ENCODE data around the gene KCNQ1. TPM values are rescaled to one million over a fixed set of nuclear protein-coding genes. Genes with fewer than 3 reads are reported as not detected.

KCNQ1 gene
- total and polyA plus RNA-seq, 2 experiments from 2014 or later: 0.45 to 0.87 TPM

GRCh38 chr11:2732940-2733628 lies 288.3 kb downstream of the KCNQ1 start:
- H4K20me1 ChIP-seq (replicated peaks; ENCODE audit: insufficient read depth): no peaks in the 10 kb centered on the region
- DNase-seq (ENCODE audit: low spot score) (no peak), ATAC-seq (no peak)
- H3K9me2 ChIP-seq (ENCODE audit: insufficient read depth): no peaks in the 10 kb centered on the region
- no peaks in the 10 kb centered on the region for H3F3A ChIP-seq (replicated peaks; ENCODE audit: low read depth)
- Mint-ChIP-seq H3K27ac (no peak overlapping the region), H3K9me3 (no peaks in the 10 kb centered on the region), H3K4me1 (no peaks in the 10 kb centered on the region; the same call in 2 of the 3 replicates), H3K27me3 (ENCODE audit: insufficient read depth, low read depth, poor library complexity) (peaks cover 36% of the 10 kb centered on the region), H3K4me3 (no peak overlapping the region), H3K36me3 (ENCODE audit: low read depth) (no peaks in the 10 kb centered on the region)
- TF ChIP-seq EZH2phosphoT487 (IDR thresholded peaks at IDR 0.05; ENCODE audit: unreplicated experiment): no peak
- TF ChIP-seq CREB1 (CRISPR knock-in tag; IDR thresholded peaks at IDR 0.05; ENCODE audit: low read depth): no peak
- TF ChIP-seq ZNF462 (CRISPR knock-in tag; IDR thresholded peaks at IDR 0.05): no peak
- TF ChIP-seq CTCF (conservative IDR thresholded peaks at IDR 0.05; ENCODE audit: low read depth in 2 of 2): no peak
- TF ChIP-seq ZNF114 (CRISPR knock-in tag; IDR thresholded peaks at IDR 0.05): no peak
- TF ChIP-seq EZH2 (IDR thresholded peaks at IDR 0.05; ENCODE audit: low read depth, unreplicated experiment): no peak
- TF ChIP-seq ETS1 (IDR thresholded peaks at IDR 0.05): no peak
- TF ChIP-seq POLR2AphosphoS5 (IDR thresholded peaks at IDR 0.05; ENCODE audit: low read depth): no peak
- TF ChIP-seq NANOG (IDR thresholded peaks at IDR 0.05; ENCODE audit: borderline replicate concordance): no peak
- TF ChIP-seq JUNB (IDR thresholded peaks at IDR 0.05; ENCODE audit: unreplicated experiment): no peak
- TF ChIP-seq ZNF331 (CRISPR knock-in tag; IDR thresholded peaks at IDR 0.05; ENCODE audit: low read depth): no peak
- no peak for TF ChIP-seq STAT1 (IDR thresholded peaks at IDR 0.05; ENCODE audit: unreplicated experiment)
- H3K79me2 ChIP-seq (replicated peaks; ENCODE audit: insufficient read depth): no peaks in the 10 kb centered on the region
- H3K27me3 ChIP-seq (ENCODE audit: insufficient read depth): peaks cover 9% of the 10 kb centered on the region; the same call in 1 of the 2 replicates
- no peak overlapping the region for H3K4me2 ChIP-seq
- H3K4me1 ChIP-seq (ENCODE audit: insufficient read depth): no peaks in the 10 kb centered on the region
- no peak overlapping the region for H2AFZ ChIP-seq
- no peak overlapping the region for H3K4me3 ChIP-seq
- no peaks in the 10 kb centered on the region for H3K36me3 ChIP-seq (ENCODE audit: insufficient read depth)
- no peak overlapping the region for H3K27ac ChIP-seq (ENCODE audit: low read depth)

Measured in GM23338 (cell line).